GM18505 (cell line): Measurements from ENCODE around the gene CDC27.

Experiments
- ATAC-seq: cut with Tn5 transposase; IDR thresholded peaks from one replicate; pipeline ENCODE4 v1.9.1; 2021; ENCODE audit not compliant: unreplicated experiment
- POLR2A ChIP-seq: IDR thresholded peaks from 4 replicates; pipeline ENCODE4 v1.6.1; 2011; ENCODE audit warnings: borderline replicate concordance; ENCODE audit not compliant: insufficient read depth, insufficient read length; ENCODE audit errors: extremely low read depth

CDC27 gene

GRCh38 chr17:47188876-47189731 lies at the start of gene CDC27:
Gene CDC27 (minus strand): TSS chr17:47189295. CDS start chr17:47189172, 123 bp downstream.
- peak; percentile 91 for ATAC-seq
- peak; percentile 60 for TF ChIP-seq POLR2A

GRCh38 chr17:47238321-47239010 lies 49.4 kb upstream of the CDC27 start:
- ATAC-seq: no peak

GRCh38 chr17:47237841-47238240 lies 48.7 kb upstream of the CDC27 start:
- no peak for TF ChIP-seq POLR2A
- ATAC-seq: no peak

More at GRCh38 chr17:47238321-47239010, 49.4 kb upstream of the CDC27 start:
- TF ChIP-seq POLR2A: no peak

- no peak for ATAC-seq
- TF ChIP-seq POLR2A: no peak
These were observed 46.8 kb upstream of the CDC27 start for GRCh38 chr17:47235923-47236322.

GRCh38 chr17:47235506-47235905 lies 46.4 kb upstream of the CDC27 start:
- no peak for TF ChIP-seq POLR2A
- no peak for ATAC-seq

GRCh38 chr17:47232465-47232864 lies 43.4 kb upstream of the CDC27 start:
- TF ChIP-seq POLR2A: no peak
- ATAC-seq: no peak

- TF ChIP-seq POLR2A: no peak
- no peak for ATAC-seq
These were observed 42.8 kb upstream of the CDC27 start for GRCh38 chr17:47231866-47232265.

GRCh38 chr17:47231334-47231733 lies 42.2 kb upstream of the CDC27 start:
- no peak for ATAC-seq
- no peak for TF ChIP-seq POLR2A

GRCh38 chr17:47230864-47231263 lies 41.8 kb upstream of the CDC27 start:
- no peak for TF ChIP-seq POLR2A
- no peak for ATAC-seq

GRCh38 chr17:47229535-47230443 lies 40.7 kb upstream of the CDC27 start:
- ATAC-seq: no peak
- no peak for TF ChIP-seq POLR2A

- no peak for ATAC-seq
- TF ChIP-seq POLR2A: no peak
These were observed 38.8 kb upstream of the CDC27 start for GRCh38 chr17:47227862-47228261.

GRCh38 chr17:47225911-47226688 lies 37.0 kb upstream of the CDC27 start:
- no peak for ATAC-seq
- TF ChIP-seq POLR2A: no peak
